Measurements from ENCODE around the gene OCEL1.
"Not testable (repeated sequence)": the region's sequence is repeated elsewhere in the genome, so short reads cannot be mapped to it uniquely, and the experiment has no call there.

OCEL1 gene

GRCh38 chr19:17226002-17226933 lies at the start of gene OCEL1:
TSS of gene OCEL1 (plus strand) at chr19:17226226. CDS start at chr19:17226248, 22 bp downstream.
- peak within 1 kb of the TSS; percentile 47 for H3K4me3 ChIP-seq (ENCODE audit: low read depth, low read length)

- H3K4me3 ChIP-seq (ENCODE audit: low read depth, low read length): no peak overlapping the region
Observed at GRCh38 chr19:17178291-17178690, 47.7 kb upstream of the OCEL1 start.

- no peak overlapping the region for H3K4me3 ChIP-seq (ENCODE audit: low read depth, low read length)
Observed at GRCh38 chr19:17180997-17181702, 44.9 kb upstream of the OCEL1 start.

- H3K4me3 ChIP-seq (ENCODE audit: low read depth, low read length): no peak overlapping the region
Observed at GRCh38 chr19:17183271-17183761, 42.7 kb upstream of the OCEL1 start.

GRCh38 chr19:17183858-17184321 lies 42.1 kb upstream of the OCEL1 start:
- no peak overlapping the region for H3K4me3 ChIP-seq (ENCODE audit: low read depth, low read length)

- no peak overlapping the region for H3K4me3 ChIP-seq (ENCODE audit: low read depth, low read length)
Observed at GRCh38 chr19:17184371-17184841, 41.6 kb upstream of the OCEL1 start.

GRCh38 chr19:17185590-17185989 lies 40.4 kb upstream of the OCEL1 start:
- H3K4me3 ChIP-seq (ENCODE audit: low read depth, low read length): no peak overlapping the region

GRCh38 chr19:17191736-17192135 lies 34.3 kb upstream of the OCEL1 start:
- H3K4me3 ChIP-seq (ENCODE audit: low read depth, low read length): not testable (repeated sequence)

- no peak overlapping the region for H3K4me3 ChIP-seq (ENCODE audit: low read depth, low read length)
Observed at GRCh38 chr19:17192751-17193150, 33.3 kb upstream of the OCEL1 start.

- no peak overlapping the region for H3K4me3 ChIP-seq (ENCODE audit: low read depth, low read length)
Observed at GRCh38 chr19:17194608-17195007, 31.4 kb upstream of the OCEL1 start.

GRCh38 chr19:17195106-17195505 lies 30.9 kb upstream of the OCEL1 start:
- H3K4me3 ChIP-seq (ENCODE audit: low read depth, low read length): no peak overlapping the region

- no peak overlapping the region for H3K4me3 ChIP-seq (ENCODE audit: low read depth, low read length)
Observed at GRCh38 chr19:17196610-17197009, 29.4 kb upstream of the OCEL1 start.

- H3K4me3 ChIP-seq (ENCODE audit: low read depth, low read length): no peak overlapping the region
Observed at GRCh38 chr19:17197666-17198065, 28.4 kb upstream of the OCEL1 start.

- no peak overlapping the region for H3K4me3 ChIP-seq (ENCODE audit: low read depth, low read length)
Observed at GRCh38 chr19:17200408-17201079, 25.5 kb upstream of the OCEL1 start.

GRCh38 chr19:17202249-17202648 lies 23.8 kb upstream of the OCEL1 start:
- no peak overlapping the region for H3K4me3 ChIP-seq (ENCODE audit: low read depth, low read length)

- H3K4me3 ChIP-seq (ENCODE audit: low read depth, low read length): no peak overlapping the region
Observed at GRCh38 chr19:17202713-17203112, 23.3 kb upstream of the OCEL1 start.

- H3K4me3 ChIP-seq (ENCODE audit: low read depth, low read length): no peak overlapping the region
Observed at GRCh38 chr19:17205237-17206140, 20.5 kb upstream of the OCEL1 start.

- H3K4me3 ChIP-seq (ENCODE audit: low read depth, low read length): no peak overlapping the region
Observed at GRCh38 chr19:17206736-17207581, 19.1 kb upstream of the OCEL1 start.

Data from iPS-11a (cell line).